ENCODE measurements around the gene PRSS27.
"Not testable (repeated sequence)": the region's sequence is repeated elsewhere in the genome, so short reads cannot be mapped to it uniquely, and the experiment has no call there.

PRSS27 gene

DNA sequence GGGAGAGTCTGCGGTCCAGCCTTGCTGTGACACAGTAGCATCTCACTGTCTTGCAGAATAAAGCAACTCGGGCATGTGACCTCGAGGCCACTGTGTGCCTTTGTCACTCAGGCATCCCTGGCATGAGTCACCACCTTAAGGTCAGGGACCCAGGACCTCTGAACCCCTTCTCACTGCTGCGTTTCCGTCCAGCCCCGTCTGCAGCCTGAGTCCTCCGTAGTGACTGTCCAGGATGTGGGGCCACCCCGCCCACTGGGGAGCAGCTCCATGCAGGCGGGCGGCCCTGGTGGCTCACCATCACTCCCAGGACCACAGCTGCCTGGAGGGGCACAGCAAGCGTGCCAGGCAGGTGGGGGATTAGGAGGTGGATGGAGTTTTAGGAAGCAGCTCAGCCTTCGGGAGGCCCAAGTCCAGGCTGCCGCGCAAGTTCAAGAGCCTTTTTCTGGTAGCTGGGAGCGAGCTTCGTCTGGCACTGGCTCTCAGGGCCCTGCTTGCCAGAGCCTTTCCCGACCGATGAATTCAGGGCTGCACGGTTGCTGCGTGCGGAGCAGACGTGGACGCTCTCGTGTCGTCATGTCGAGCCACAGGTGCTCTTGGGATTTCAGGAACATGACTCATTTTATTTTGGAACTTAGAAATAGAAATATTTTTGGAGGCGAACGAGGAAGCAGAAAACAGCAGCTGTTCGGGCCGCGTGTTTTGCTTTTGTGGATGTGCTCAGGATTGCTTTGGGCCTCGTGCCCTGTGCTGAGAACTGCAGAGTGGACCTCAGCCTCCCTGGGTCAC, 20.9 kb downstream of the PRSS27 start:
- no peak for TF ChIP-seq ZFX (IDR thresholded peaks at IDR 0.05; ENCODE audit: borderline replicate concordance)
- TF ChIP-seq, protein P1, sequence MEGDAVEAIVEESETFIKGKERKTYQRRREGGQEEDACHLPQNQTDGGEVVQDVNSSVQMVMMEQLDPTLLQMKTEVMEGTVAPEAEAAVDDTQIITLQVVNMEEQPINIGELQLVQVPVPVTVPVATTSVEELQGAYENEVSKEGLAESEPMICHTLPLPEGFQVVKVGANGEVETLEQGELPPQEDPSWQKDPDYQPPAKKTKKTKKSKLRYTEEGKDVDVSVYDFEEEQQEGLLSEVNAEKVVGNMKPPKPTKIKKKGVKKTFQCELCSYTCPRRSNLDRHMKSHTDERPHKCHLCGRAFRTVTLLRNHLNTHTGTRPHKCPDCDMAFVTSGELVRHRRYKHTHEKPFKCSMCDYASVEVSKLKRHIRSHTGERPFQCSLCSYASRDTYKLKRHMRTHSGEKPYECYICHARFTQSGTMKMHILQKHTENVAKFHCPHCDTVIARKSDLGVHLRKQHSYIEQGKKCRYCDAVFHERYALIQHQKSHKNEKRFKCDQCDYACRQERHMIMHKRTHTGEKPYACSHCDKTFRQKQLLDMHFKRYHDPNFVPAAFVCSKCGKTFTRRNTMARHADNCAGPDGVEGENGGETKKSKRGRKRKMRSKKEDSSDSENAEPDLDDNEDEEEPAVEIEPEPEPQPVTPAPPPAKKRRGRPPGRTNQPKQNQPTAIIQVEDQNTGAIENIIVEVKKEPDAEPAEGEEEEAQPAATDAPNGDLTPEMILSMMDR (IDR thresholded peaks at IDR 0.05) = no peak

DNA sequence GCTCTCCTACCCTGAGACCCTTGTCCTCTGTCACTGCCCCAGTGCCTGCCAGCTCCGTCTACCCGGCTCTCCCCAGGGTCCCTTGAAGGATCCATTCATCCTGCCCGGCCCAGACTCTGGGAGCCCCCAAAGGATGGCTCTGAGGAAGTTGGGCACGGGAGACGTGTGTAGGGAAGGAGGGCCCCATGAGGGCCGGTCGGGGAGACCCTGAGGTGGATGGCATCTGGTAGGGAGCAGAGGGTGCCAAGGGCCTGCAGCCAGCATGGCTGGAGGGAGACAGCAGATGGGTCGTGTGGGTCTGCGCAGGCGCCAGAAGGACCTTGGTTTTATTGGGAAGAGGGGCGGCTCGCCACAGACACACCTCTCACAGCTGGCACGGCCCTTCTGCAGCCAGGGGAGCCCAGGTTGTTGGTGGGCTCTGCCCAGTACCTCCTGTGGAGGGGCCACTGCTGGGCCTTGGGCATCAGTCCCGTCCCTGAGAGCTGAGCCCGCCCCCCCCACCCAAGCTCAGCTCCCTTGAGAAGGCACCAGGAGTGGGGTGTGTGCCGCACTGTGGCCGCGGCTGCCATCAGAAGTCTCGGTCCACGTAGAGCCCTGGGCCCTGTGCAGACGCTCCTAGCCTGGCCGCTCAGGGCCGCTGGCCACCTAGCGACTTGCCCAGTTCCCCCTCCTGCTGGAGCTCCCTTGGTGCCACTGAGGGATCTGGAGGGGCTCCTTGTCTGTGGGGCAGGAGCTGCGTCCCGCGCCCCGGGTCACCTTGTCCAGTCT, 21.7 kb downstream of the PRSS27 start:
- H3K27ac ChIP-seq = no peak overlapping the region
- TF ChIP-seq, protein P1 (IDR thresholded peaks at IDR 0.05) = no peak
- no peak for TF ChIP-seq ZFX (IDR thresholded peaks at IDR 0.05; ENCODE audit: borderline replicate concordance)

More for the DNA sequence above, 20.9 kb downstream of the PRSS27 start:
- no peak overlapping the region for H3K27ac ChIP-seq

DNA sequence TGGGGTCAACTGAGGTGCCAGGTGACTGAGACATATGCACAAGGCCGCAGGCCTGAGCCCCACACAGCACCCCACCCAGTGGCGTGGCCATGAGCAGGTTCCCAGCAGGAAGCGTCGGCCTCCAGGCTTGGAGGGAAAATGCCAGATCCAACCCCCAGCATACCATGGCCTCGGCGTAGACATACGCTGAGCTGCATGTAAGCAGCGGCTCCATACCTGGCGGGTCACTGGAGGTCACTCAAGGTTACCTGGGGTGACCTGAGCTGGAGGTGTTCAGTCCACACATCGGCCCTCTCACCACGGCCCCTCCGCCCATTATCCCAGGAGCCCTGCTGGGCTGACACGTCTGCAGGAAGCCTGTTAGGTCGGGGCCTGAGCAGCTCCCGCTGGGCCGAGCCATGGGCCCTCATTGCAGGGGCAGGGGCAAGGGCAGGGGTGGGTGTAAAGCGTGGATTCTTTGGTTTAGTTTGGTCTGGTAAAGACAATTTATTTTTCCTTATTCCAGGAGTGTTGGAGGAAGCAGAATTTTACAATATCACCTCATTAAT, 22.5 kb downstream of the PRSS27 start:
- TF ChIP-seq, protein P1 (IDR thresholded peaks at IDR 0.05) = no peak
- no peak for TF ChIP-seq ZFX (IDR thresholded peaks at IDR 0.05; ENCODE audit: borderline replicate concordance)
- no peak overlapping the region for H3K27ac ChIP-seq

DNA sequence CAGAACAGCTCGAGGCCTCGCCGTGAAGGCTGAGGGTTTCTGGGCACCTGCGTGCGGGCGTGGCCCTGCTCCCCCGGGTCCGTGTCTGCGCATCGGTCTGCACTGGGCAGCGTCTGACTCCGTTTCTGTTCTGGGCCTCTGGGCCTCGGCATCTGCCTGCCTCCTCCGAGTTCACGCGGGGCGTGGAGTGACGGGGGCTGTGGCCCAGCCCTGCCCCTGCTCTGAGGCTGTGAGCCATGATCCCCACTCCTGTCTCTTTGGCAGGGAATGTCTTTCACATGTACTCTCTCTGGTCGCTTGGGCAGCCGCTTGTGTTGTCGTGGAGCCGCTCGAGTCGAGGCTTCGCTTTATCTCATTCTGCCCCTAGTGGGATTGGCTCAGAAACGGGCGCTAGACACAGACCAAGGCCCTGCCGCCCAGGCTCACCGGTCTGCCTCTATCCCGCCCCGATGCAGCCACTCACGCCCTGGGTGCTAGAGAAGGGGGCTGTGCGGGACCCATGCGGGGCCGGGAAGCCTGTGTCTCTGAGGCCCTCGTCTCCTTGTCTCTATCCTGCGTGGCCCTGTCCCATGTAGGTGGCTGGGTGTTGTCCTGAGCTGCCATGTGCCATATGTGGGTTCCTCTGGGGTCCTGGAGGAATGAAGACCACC, 23.3 kb downstream of the PRSS27 start:
- not testable (repeated sequence) for H3K27ac ChIP-seq

DNA sequence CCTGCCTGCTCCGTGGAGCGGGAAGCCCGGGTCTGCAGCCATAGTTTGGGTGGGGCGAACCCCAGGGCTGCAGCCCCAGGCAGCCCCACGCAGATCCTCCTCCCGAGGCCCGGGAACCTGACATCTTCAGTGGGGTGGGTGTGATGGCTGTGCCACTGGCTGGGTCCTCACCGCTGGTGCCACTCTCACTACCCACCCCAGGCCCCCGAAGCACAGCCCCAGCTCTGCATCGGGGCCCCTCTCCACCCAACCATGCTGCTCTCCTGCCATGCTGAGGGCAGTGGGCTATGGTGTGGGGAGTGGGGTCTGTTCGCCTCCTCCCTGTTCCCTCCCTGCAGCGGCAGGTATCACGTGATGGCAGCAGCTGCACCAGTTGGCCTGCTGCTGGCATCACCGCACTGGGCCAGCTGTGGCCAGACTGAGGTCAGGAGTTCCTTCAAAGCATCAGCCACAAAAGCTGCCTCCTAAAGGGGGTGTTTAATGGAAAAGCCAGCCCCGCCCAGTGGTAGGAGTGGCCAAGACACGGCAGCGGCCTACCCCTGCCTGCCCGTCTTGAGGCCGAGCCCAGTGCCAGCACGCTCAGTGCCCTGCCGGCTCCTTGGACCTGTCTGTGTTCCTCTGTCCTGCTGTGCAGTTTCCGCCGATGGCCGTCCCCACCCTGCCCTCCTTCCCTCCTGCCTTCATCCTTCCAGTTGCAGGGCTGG, 26.9 kb downstream of the PRSS27 start:
- TF ChIP-seq, protein P1 (IDR thresholded peaks at IDR 0.05) = no peak
- TF ChIP-seq ZFX (IDR thresholded peaks at IDR 0.05; ENCODE audit: borderline replicate concordance) = no peak

DNA sequence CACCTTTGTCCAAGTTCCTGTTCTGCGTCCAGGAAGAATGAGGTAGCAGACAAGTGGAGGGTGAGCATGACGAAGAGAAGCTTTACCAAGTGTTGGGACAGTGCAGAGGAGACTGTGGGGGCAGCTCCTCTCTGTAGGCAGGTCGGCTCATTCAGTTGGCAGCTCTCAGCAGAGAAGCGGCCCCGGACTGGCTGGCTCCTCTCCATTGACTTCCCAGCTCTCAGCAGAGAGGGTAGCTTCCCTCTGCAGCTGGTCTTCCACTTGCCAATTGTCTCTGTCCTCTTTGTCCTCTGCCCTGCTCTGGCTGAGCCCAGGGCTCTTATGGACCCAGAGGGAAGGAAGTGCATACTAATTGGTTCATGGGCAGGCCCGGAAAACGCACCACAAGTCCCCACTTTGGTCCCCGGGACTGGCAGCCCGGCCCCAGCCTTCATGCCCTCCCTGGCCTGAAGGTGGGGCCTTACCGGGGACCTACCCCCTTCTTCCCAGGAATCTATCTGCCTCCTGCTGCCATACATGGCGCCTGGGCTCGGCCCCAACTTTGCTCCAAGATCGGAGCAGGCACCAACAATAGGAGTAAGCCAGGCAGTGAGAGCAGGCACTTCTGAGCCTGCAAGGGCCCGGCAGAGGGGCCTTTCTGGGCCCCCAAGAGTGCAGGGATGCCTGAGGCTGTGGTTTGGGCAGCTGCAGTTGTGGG, 27.6 kb downstream of the PRSS27 start:
- H3K27ac ChIP-seq = no peak overlapping the region

More for the DNA sequence above, 26.9 kb downstream of the PRSS27 start:
- no peak overlapping the region; the same call in 1 of the 2 replicates for H3K27ac ChIP-seq

More for the DNA sequence above, 27.6 kb downstream of the PRSS27 start:
- TF ChIP-seq, protein P1 (IDR thresholded peaks at IDR 0.05) = no peak
- TF ChIP-seq ZFX (IDR thresholded peaks at IDR 0.05; ENCODE audit: borderline replicate concordance) = no peak

Measured in 22Rv1 (cell line).